ENCODE results near the gene PIGZ.

GRCh38 chr3:196975349-196975748, 6.7 kb upstream of the PIGZ start:
- TF ChIP-seq, protein P1, sequence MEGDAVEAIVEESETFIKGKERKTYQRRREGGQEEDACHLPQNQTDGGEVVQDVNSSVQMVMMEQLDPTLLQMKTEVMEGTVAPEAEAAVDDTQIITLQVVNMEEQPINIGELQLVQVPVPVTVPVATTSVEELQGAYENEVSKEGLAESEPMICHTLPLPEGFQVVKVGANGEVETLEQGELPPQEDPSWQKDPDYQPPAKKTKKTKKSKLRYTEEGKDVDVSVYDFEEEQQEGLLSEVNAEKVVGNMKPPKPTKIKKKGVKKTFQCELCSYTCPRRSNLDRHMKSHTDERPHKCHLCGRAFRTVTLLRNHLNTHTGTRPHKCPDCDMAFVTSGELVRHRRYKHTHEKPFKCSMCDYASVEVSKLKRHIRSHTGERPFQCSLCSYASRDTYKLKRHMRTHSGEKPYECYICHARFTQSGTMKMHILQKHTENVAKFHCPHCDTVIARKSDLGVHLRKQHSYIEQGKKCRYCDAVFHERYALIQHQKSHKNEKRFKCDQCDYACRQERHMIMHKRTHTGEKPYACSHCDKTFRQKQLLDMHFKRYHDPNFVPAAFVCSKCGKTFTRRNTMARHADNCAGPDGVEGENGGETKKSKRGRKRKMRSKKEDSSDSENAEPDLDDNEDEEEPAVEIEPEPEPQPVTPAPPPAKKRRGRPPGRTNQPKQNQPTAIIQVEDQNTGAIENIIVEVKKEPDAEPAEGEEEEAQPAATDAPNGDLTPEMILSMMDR (IDR thresholded peaks at IDR 0.05), result no peak
- TF ChIP-seq POLR2A (IDR thresholded peaks at IDR 0.05), result no peak

Data from uterus (tissue), 2 donors.